ENCODE data around the gene MAST4. TPM values are rescaled to one million over a fixed set of nuclear protein-coding genes. Genes with fewer than 3 reads are reported as not detected.

The MAST4 gene
- total RNA-seq, 2 donors from 2014 or later: 11.0 to 11.5 TPM

- no peaks in the 10 kb centered on the region for H3K9me3 Mint-ChIP-seq
- WGBS, 2 experiments (ENCODE audit: insufficient coverage in 1 of 2, insufficient read length in 1 of 2): 93 to 95% methylated on average over 3 of the region's 3 CpGs
- Histone ChIP-seq H3K36me3 (ENCODE audit: control insufficient read depth, insufficient read depth, low read length) (no peaks in the 10 kb centered on the region), H3K4me1 (ENCODE audit: control insufficient read depth, insufficient read depth, low read length) (no peaks in the 10 kb centered on the region), H3K27me3 (ENCODE audit: control insufficient read depth, insufficient read depth, low read length, poor library complexity, severe bottlenecking) (no peaks in the 10 kb centered on the region), H3K9me3 (ENCODE audit: control insufficient read depth, low read length) (no peaks in the 10 kb centered on the region), H3K4me3 (ENCODE audit: low read length) (no peak overlapping the region), H3K9ac (ENCODE audit: extremely low read depth, low read length, poor library complexity, severe bottlenecking) (no peak overlapping the region), H3K27ac (ENCODE audit: low read depth, low read length) (no peak overlapping the region)
- no peaks in the 10 kb centered on the region for H3K27me3 Mint-ChIP-seq (ENCODE audit: insufficient read depth)
- H3K27ac Mint-ChIP-seq: no peak overlapping the region
- H3K36me3 Mint-ChIP-seq (ENCODE audit: low read depth): no peaks in the 10 kb centered on the region
- no peak for TF ChIP-seq CTCF (conservative IDR thresholded peaks at IDR 0.05)
- H3K4me1 Mint-ChIP-seq: peaks cover 10% of the 10 kb centered on the region
- no peak for DNase-seq
- no peak overlapping the region for H3K4me3 Mint-ChIP-seq
These were observed 425.8 kb downstream of the MAST4 start for GRCh38 chr5:67021962-67022361.

- H3K36me3 Mint-ChIP-seq (ENCODE audit: low read depth): no peaks in the 10 kb centered on the region
- H3K4me3 ChIP-seq (ENCODE audit: low read length): no peak overlapping the region
- no peaks in the 10 kb centered on the region for H3K4me1 ChIP-seq (ENCODE audit: control insufficient read depth, insufficient read depth, low read length)
- no peak overlapping the region for H3K27ac ChIP-seq (ENCODE audit: low read depth, low read length)
- no peak for DNase-seq
- no peak overlapping the region for H3K4me3 Mint-ChIP-seq
- WGBS, 2 experiments (ENCODE audit: insufficient coverage in 1 of 2, insufficient read length in 1 of 2): 94 to 100% methylated on average over 1 to 2 of the region's 2 CpGs
- TF ChIP-seq CTCF (conservative IDR thresholded peaks at IDR 0.05): no peak
- no peaks in the 10 kb centered on the region for H3K36me3 ChIP-seq (ENCODE audit: control insufficient read depth, insufficient read depth, low read length)
- no peaks in the 10 kb centered on the region for H3K9me3 Mint-ChIP-seq
- H3K9ac ChIP-seq (ENCODE audit: extremely low read depth, low read length, poor library complexity, severe bottlenecking): no peak overlapping the region
- H3K4me1 Mint-ChIP-seq: peaks cover 14% of the 10 kb centered on the region
- no peaks in the 10 kb centered on the region for H3K27me3 Mint-ChIP-seq (ENCODE audit: insufficient read depth)
- H3K27me3 ChIP-seq (ENCODE audit: control insufficient read depth, insufficient read depth, low read length, poor library complexity, severe bottlenecking): no peaks in the 10 kb centered on the region
- no peak overlapping the region for H3K27ac Mint-ChIP-seq
- H3K9me3 ChIP-seq (ENCODE audit: control insufficient read depth, low read length): no peaks in the 10 kb centered on the region
These were observed 429.3 kb downstream of the MAST4 start for GRCh38 chr5:67025457-67025856.

- Mint-ChIP-seq H3K4me3 (no peak overlapping the region), H3K4me1 (peaks cover 19% of the 10 kb centered on the region), H3K27ac (no peak overlapping the region), H3K9me3 (no peaks in the 10 kb centered on the region), H3K27me3 (ENCODE audit: insufficient read depth) (no peaks in the 10 kb centered on the region), H3K36me3 (ENCODE audit: low read depth) (no peaks in the 10 kb centered on the region)
- H3K4me3 ChIP-seq (ENCODE audit: low read length): no peak overlapping the region
- DNase-seq: no peak
- H3K27ac ChIP-seq (ENCODE audit: low read depth, low read length): no peak overlapping the region
- WGBS, 2 experiments (ENCODE audit: insufficient coverage in 1 of 2, insufficient read length in 1 of 2): 89% methylated on average over 1 of the region's 1 CpG; no CpG with 5 or more reads in 1 of the 2 experiments
- H3K4me1 ChIP-seq (ENCODE audit: control insufficient read depth, insufficient read depth, low read length): no peaks in the 10 kb centered on the region
- no peak overlapping the region for H3K9ac ChIP-seq (ENCODE audit: extremely low read depth, low read length, poor library complexity, severe bottlenecking)
- TF ChIP-seq CTCF (conservative IDR thresholded peaks at IDR 0.05): no peak
- no peaks in the 10 kb centered on the region for H3K9me3 ChIP-seq (ENCODE audit: control insufficient read depth, low read length)
- no peaks in the 10 kb centered on the region for H3K36me3 ChIP-seq (ENCODE audit: control insufficient read depth, insufficient read depth, low read length)
- no peaks in the 10 kb centered on the region for H3K27me3 ChIP-seq (ENCODE audit: control insufficient read depth, insufficient read depth, low read length, poor library complexity, severe bottlenecking)
These were observed 430.1 kb downstream of the MAST4 start for GRCh38 chr5:67026278-67026677.

Data from endodermal cell (in vitro differentiated cells).